COR-L47 (cell line): ENCODE measurements around the gene ATAT1.

ENCODE experiments used
- DNase-seq: peaks from one replicate; lab custom pipeline; 2025; lab: John Stamatoyannopoulos, UW

Gene ATAT1

DNA sequence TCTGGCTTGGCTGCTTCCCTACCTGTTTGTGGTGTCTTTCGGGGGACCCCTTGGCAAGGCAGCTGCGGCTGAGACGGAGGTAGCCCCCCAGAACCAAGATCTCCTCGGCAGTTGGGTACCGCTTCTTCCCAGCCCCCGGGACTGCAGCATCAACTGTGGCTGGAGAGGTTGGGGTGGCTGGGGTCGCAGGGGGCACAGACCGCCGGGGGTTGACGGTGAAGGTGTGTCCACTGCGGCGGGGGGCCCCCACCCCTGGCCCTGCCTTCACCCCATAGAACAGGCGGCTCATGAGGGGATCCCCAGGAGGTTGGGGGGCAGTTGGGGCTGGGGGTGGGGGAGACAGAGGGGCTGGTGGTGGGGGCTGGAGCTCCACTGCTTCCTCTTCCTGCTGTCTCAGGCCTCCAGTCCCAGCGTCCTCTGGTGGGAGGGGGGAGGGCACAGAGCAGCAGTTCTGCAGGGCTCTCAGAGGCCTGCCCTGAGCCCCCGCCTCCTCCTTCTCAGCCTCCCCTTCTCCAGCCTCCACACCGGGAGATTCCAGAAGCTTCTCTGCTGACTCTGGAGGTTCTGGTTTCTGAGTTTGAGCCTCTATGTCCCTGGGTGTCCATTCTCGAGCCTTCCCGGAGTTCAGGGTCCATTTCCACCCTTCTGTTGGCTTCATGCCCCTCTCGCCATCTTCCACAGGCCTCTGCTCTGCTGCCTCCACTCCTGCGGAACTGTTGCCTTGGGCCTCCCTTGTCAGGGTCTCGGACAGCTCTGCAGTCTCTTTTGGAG is 57.9 kb downstream of the ATAT1 start:
- no peak for DNase-seq

GRCh38 chr6:30685157-30686008 is 58.7 kb downstream of the ATAT1 start:
- no peak for DNase-seq

- peak; percentile 18 for DNase-seq
Observed at GRCh38 chr6:30686009-30686907, 59.6 kb downstream of the ATAT1 start, which contains the start of gene PPP1R18. TSS of gene PPP1R18 (minus strand) at chr6:30686645. CDS start at chr6:30686018, 627 bp downstream.

DNA sequence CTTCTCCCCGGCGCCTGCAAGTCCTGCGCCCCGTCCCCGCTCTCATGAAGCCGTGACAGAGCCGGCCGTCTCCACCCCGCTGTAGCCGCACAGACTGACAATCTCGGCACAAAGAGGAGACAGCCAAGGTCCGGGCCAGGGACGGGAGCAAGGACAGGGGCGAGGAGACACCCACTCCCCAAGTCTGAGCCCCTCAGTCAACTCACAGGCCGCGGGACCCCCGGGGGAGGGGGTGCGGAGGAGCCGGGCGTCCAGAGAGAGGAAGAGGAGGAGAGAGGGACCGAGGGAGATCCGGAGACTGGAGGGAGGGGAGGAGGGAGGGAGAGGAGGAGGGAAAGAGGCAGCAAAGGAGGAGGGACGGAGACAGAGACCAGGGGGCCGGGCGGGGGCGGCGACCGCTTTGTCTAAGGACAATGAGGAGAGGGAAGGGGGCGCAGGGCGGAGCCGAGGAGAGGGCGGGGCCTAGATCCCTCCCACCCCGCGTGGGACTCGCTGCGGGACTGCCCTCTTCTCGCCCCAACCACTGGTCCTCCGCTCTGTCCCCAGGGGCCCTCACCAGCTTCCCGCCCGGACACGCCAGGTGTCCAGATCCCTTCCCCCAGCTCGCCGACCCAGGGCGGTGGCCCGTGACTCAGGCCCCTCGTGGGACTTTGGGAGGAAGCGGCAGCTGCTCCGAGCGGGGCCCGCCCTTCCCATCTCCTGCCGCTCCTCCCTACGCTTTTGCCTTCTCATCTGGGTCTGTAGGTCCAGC is 60.4 kb downstream of the ATAT1 start:
- peak; percentile 83 for DNase-seq

DNA sequence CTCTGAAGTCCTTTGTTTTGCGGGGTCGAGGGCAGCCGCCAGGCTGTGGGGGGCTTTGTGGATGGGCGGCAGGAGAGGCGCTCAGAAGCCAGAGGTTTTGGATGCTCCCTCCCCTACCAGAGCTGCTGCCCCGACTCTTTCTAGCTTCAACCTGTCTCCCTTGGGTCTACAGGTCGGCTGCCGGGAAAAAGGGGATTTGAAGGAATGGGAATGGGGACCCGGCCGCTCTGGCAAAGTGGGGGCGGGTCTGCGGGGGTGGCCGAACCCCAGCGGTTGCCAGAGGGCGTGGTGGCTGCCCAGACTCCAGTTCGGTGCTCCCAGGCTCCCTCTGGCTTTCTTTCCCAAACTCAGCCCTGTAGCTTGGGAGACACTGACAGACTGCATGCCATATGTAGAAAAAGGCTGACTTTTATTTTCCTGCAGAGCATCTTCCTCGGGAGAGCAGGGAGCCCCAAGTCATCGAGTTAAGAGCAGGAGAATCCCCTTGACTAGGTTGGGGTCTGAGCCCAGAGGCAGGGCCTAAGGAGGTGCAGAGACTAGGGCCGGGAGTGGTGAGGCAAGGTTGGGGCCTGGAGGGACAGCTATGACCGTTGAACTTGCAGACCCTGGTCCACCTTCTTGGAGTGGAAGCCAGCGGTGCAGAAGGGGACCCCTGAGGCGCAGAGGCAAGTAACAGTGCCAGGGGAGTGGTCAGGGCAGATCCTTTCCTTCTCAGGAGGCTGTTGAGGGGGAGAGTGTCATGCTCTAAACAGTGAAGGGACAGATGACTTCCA is 61.2 kb downstream of the ATAT1 start:
- DNase-seq = peak; percentile 14

- DNase-seq = no peak
Observed at GRCh38 chr6:30688569-30688968, 61.9 kb downstream of the ATAT1 start.

DNA sequence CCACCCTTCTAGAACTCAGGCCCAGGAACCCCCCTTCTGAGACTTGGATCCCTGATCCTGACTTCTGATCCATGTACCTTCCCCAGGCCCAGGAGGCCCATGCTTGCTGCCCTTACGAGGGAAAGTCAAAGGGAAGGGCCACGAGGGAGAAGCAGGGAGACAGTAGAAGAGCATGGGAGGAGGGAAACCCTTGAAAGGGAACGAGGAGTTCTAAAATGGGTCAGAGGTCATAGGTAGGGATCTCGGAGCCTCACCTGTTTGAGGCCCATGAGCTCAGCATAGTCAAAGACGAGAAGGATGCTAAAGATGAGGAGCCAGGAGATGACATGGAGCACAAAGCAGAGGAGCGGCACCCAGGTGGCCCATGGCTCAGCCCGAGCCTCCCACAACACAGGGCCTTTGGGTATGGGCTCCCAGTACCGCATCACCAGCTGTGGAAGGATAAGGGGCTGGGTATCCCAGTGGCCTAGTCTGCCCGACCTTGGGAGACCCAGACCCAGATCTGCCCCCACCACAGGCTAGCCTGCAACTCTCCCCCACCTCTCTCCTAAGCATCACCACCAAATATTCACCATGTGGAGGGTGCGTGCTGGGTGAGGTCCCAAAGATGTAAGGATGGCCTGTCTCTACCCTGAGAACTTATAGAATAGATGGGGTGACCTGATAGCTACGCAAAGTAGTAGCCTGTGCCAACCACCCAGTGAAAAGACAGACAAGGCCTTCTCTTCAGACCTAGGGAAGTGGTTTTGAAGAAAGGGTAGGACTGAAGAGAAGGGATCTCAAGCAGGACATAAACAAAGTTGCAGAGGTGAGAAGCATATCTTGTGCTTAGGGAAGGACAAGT is 62.6 kb downstream of the ATAT1 start:
- DNase-seq = no peak

- DNase-seq = no peak
Observed at GRCh38 chr6:30689985-30690384, 63.3 kb downstream of the ATAT1 start.

- peak; percentile 82 for DNase-seq
Observed at GRCh38 chr6:30690403-30691207, 63.9 kb downstream of the ATAT1 start, which contains the start of gene NRM. TSS of gene NRM (minus strand) at chr6:30690984. CDS start at chr6:30690974, 10 bp downstream.

DNA sequence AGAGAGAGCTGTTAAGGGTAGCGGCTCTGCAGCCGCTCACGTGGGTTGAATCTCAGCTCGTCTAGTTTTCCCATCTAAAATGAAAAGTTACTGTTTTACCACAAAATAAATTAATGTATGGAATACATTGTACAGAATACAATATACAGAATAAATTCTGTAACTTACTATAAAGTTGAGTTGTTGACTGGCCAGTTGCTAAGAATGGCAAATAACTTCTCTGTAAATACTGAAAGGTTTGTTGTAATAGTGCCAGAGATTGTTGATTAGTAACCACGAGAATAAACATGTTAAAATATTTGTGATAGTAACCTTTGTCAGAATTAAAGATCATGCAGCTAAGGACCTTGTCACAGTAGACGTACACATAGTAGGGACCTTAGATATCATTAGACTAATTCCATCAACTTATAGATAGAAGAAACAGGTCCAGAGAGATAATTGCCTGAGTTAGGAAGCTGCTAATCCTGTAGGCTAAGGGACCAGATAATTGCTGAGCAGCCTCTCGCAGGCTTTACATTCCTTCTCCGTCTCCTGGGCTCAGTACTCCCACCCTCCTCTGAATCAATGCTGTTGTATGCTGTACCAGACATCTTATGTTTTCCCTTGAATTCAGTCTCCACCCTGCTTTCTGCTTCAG is 64.7 kb downstream of the ATAT1 start:
- no peak for DNase-seq
